Astrocyte (in vitro differentiated cells and primary cell): Measurements from ENCODE around the gene PTPRN2. TPM values are rescaled to one million over a fixed set of nuclear protein-coding genes. Genes with fewer than 3 reads are reported as not detected.

Source experiments
- DNase-seq: peaks from one replicate; pipeline ENCODE4 v3.0.0-alpha.2; 2010; ENCODE audit warnings: low read depth
- FAIRE-seq: peaks from 2 replicates; lab custom pipeline; 2011; peaks lifted over from hg19 to GRCh38; lab: Jason Lieb, UNC
- H2AFZ ChIP-seq: 2 replicates; pipeline ENCODE4 v1.6.0; 2012; ENCODE audit warnings: low read depth, low read length, inconsistent platforms
- H3K27ac ChIP-seq: 2 replicates; pipeline ENCODE4 v1.5.1; 2011; ENCODE audit warnings: low read depth, low read length, inconsistent platforms
- H3K27me3 ChIP-seq: 2 replicates; pipeline ENCODE4 v1.6.0; 2011; ENCODE audit warnings: low read length, inconsistent platforms; ENCODE audit not compliant: insufficient read depth
- H3K36me3 ChIP-seq: 2 replicates; pipeline ENCODE4 v1.5.1; 2011; ENCODE audit warnings: low read length, inconsistent platforms; ENCODE audit not compliant: insufficient read depth
- H3K4me1 ChIP-seq: 2 replicates; pipeline ENCODE4 v1.5.1; 2011; ENCODE audit warnings: low read length, inconsistent platforms; ENCODE audit not compliant: insufficient read depth
- H3K4me2 ChIP-seq: 2 replicates; pipeline ENCODE4 v1.6.0; 2012; ENCODE audit warnings: low read length, inconsistent platforms
- H3K4me3 ChIP-seq: 2 replicates; pipeline ENCODE4 v1.5.1; 2011; ENCODE audit warnings: low read depth, mild to moderate bottlenecking, low read length, inconsistent platforms; ENCODE audit not compliant: insufficient read depth
- H3K79me2 ChIP-seq: 2 replicates; pipeline ENCODE4 v1.6.0; 2012; ENCODE audit warnings: mild to moderate bottlenecking, low read length, inconsistent platforms; ENCODE audit not compliant: insufficient read depth
- H3K9ac ChIP-seq: 2 replicates; pipeline ENCODE4 v1.6.0; 2012; ENCODE audit warnings: mild to moderate bottlenecking, low read length, inconsistent platforms
- H3K9me3 ChIP-seq: 2 replicates; pipeline ENCODE4 v1.5.1; 2012; ENCODE audit warnings: low read depth, mild to moderate bottlenecking, low read length, inconsistent platforms; ENCODE audit not compliant: insufficient read depth
- H4K20me1 ChIP-seq: 2 replicates; pipeline ENCODE4 v1.6.0; 2012; ENCODE audit warnings: low read length, inconsistent platforms; ENCODE audit not compliant: insufficient read depth
- H3K27ac Mint-ChIP-seq: one replicate; pipeline ENCODE4 v1.8.0; 2021; ENCODE audit warnings: mild to moderate bottlenecking, mixed read lengths; ENCODE audit not compliant: unreplicated experiment
- H3K27me3 Mint-ChIP-seq: one replicate; pipeline ENCODE4 v1.8.0; 2021; ENCODE audit warnings: low read depth, mixed read lengths; ENCODE audit not compliant: unreplicated experiment
- H3K36me3 Mint-ChIP-seq: one replicate; pipeline ENCODE4 v1.8.0; 2021; ENCODE audit warnings: low read depth, mixed read lengths; ENCODE audit not compliant: unreplicated experiment
- H3K4me1 Mint-ChIP-seq: one replicate; pipeline ENCODE4 v1.8.0; 2021; ENCODE audit warnings: low read depth, mixed read lengths; ENCODE audit not compliant: unreplicated experiment
- H3K4me3 Mint-ChIP-seq: one replicate; pipeline ENCODE4 v1.8.0; 2021; ENCODE audit warnings: mild to moderate bottlenecking, moderate library complexity, mixed read lengths; ENCODE audit not compliant: unreplicated experiment
- H3K9me3 Mint-ChIP-seq: one replicate; pipeline ENCODE4 v1.8.0; 2021; ENCODE audit warnings: mild to moderate bottlenecking, mixed read lengths; ENCODE audit not compliant: unreplicated experiment
- EZH2 ChIP-seq: IDR thresholded peaks from 2 replicates; pipeline ENCODE4 v1.6.1; 2012; ENCODE audit warnings: mild to moderate bottlenecking, low read length, inconsistent platforms; ENCODE audit not compliant: insufficient read depth
- total RNA-seq: library from RNA; stranded (reverse); gene quantifications from 2 replicates; pipeline ENCODE4 v1.2.1, GENCODE V29; 2021
- TF ChIP-seq, protein P1 (sequence below): IDR thresholded peaks from 2 replicates; pipeline ENCODE4 v1.5.1; 2011; ENCODE audit warnings: low read depth, mild to moderate bottlenecking, inconsistent platforms, low read length, moderate library complexity; ENCODE audit not compliant: insufficient read depth

Gene PTPRN2
- total RNA-seq, 1 donor from 2014 or later, result 0.09 TPM

GRCh38 chr7:157715071-157715937 is 872.3 kb downstream of the PTPRN2 start:
- Histone ChIP-seq H3K9ac (no peak overlapping the region), H3K36me3 (no peaks in the 10 kb centered on the region), H3K4me2 (no peak overlapping the region), H4K20me1 (no peaks in the 10 kb centered on the region), H3K4me3 (no peak overlapping the region), H3K27me3 (no peaks in the 10 kb centered on the region), H3K4me1 (no peaks in the 10 kb centered on the region), H3K79me2 (no peaks in the 10 kb centered on the region), H2AFZ (no peak overlapping the region), H3K9me3 (peaks cover 3% of the 10 kb centered on the region), H3K27ac (no peak overlapping the region)
- Mint-ChIP-seq H3K9me3 (peaks cover 27% of the 10 kb centered on the region), H3K27me3 (no peaks in the 10 kb centered on the region), H3K4me3 (no peak overlapping the region), H3K36me3 (no peaks in the 10 kb centered on the region), H3K4me1 (no peaks in the 10 kb centered on the region), H3K27ac (no peak overlapping the region)
- TF ChIP-seq, protein P1, sequence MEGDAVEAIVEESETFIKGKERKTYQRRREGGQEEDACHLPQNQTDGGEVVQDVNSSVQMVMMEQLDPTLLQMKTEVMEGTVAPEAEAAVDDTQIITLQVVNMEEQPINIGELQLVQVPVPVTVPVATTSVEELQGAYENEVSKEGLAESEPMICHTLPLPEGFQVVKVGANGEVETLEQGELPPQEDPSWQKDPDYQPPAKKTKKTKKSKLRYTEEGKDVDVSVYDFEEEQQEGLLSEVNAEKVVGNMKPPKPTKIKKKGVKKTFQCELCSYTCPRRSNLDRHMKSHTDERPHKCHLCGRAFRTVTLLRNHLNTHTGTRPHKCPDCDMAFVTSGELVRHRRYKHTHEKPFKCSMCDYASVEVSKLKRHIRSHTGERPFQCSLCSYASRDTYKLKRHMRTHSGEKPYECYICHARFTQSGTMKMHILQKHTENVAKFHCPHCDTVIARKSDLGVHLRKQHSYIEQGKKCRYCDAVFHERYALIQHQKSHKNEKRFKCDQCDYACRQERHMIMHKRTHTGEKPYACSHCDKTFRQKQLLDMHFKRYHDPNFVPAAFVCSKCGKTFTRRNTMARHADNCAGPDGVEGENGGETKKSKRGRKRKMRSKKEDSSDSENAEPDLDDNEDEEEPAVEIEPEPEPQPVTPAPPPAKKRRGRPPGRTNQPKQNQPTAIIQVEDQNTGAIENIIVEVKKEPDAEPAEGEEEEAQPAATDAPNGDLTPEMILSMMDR, result no peak
- no peak for TF ChIP-seq EZH2
- no peak for DNase-seq
- FAIRE-seq, result no peak

- Histone ChIP-seq H3K27ac (no peak overlapping the region), H3K9me3 (peaks cover 3% of the 10 kb centered on the region), H2AFZ (no peak overlapping the region), H3K4me1 (no peaks in the 10 kb centered on the region), H3K27me3 (no peaks in the 10 kb centered on the region), H3K4me2 (no peak overlapping the region), H3K4me3 (no peak overlapping the region), H4K20me1 (no peaks in the 10 kb centered on the region), H3K79me2 (no peaks in the 10 kb centered on the region), H3K9ac (no peak overlapping the region), H3K36me3 (no peaks in the 10 kb centered on the region)
- H3K27ac Mint-ChIP-seq, result no peak overlapping the region
- peaks cover 22% of the 10 kb centered on the region for H3K9me3 Mint-ChIP-seq
- no peak for DNase-seq
- no peak overlapping the region for H3K4me3 Mint-ChIP-seq
- H3K4me1 Mint-ChIP-seq, result no peaks in the 10 kb centered on the region
- H3K36me3 Mint-ChIP-seq, result no peaks in the 10 kb centered on the region
- H3K27me3 Mint-ChIP-seq, result no peaks in the 10 kb centered on the region
- TF ChIP-seq, protein P1, result no peak
- TF ChIP-seq EZH2, result no peak
- FAIRE-seq, result no peak
Observed at GRCh38 chr7:157714166-157715070, 873.2 kb downstream of the PTPRN2 start.
